IPS-15b (cell line): ENCODE measurements around the gene DRC7.

ENCODE experiments used
- H3K27me3 ChIP-seq: one replicate; pipeline ENCODE4 v1.6.1; 2013; ENCODE audit warnings: low read length; ENCODE audit not compliant: control insufficient read depth, insufficient read depth
- H3K36me3 ChIP-seq: one replicate; pipeline ENCODE4 v1.6.1; 2013; ENCODE audit warnings: low read length; ENCODE audit not compliant: control insufficient read depth, insufficient read depth
- H3K4me1 ChIP-seq: one replicate; pipeline ENCODE4 v1.6.1; 2013; ENCODE audit warnings: mild to moderate bottlenecking, low read length; ENCODE audit not compliant: control insufficient read depth, insufficient read depth
- H3K4me3 ChIP-seq: one replicate; pipeline ENCODE4 v1.5.1; 2013; ENCODE audit warnings: low read depth, low read length
- H3K9ac ChIP-seq: one replicate; pipeline ENCODE4 v1.6.1; 2013; ENCODE audit warnings: low read depth, mild to moderate bottlenecking, low read length
- H3K9me3 ChIP-seq: one replicate; pipeline ENCODE4 v1.6.1; 2013; ENCODE audit warnings: mild to moderate bottlenecking, low read length; ENCODE audit not compliant: control insufficient read depth, insufficient read depth

The DRC7 gene

GRCh38 chr16:57760357-57761160 is 66.0 kb downstream of the DRC7 start:
- no peaks in the 10 kb centered on the region for H3K4me1 ChIP-seq
- no peak overlapping the region for H3K9ac ChIP-seq
- no peaks in the 10 kb centered on the region for H3K9me3 ChIP-seq
- H3K27me3 ChIP-seq = no peaks in the 10 kb centered on the region
- H3K36me3 ChIP-seq = peaks cover 10% of the 10 kb centered on the region
- H3K4me3 ChIP-seq = no peak overlapping the region

GRCh38 chr16:57761301-57761700 is 66.7 kb downstream of the DRC7 start:
- H3K4me1 ChIP-seq = no peaks in the 10 kb centered on the region
- H3K9me3 ChIP-seq = no peaks in the 10 kb centered on the region
- peaks cover 5% of the 10 kb centered on the region for H3K36me3 ChIP-seq
- H3K9ac ChIP-seq = no peak overlapping the region
- H3K4me3 ChIP-seq = no peak overlapping the region
- no peaks in the 10 kb centered on the region for H3K27me3 ChIP-seq

GRCh38 chr16:57761957-57762356 is 67.4 kb downstream of the DRC7 start:
- Histone ChIP-seq H3K9ac (no peak overlapping the region), H3K27me3 (no peaks in the 10 kb centered on the region), H3K9me3 (no peaks in the 10 kb centered on the region), H3K4me1 (no peaks in the 10 kb centered on the region), H3K4me3 (no peak overlapping the region), H3K36me3 (peaks cover 5% of the 10 kb centered on the region)

- no peaks in the 10 kb centered on the region for H3K4me1 ChIP-seq
These were observed 67.9 kb downstream of the DRC7 start for GRCh38 chr16:57762365-57763040.

GRCh38 chr16:57763285-57764005 is 68.8 kb downstream of the DRC7 start:
- H3K4me1 ChIP-seq = no peaks in the 10 kb centered on the region

More at GRCh38 chr16:57762365-57763040, 67.9 kb downstream of the DRC7 start:
- no peaks in the 10 kb centered on the region for H3K9me3 ChIP-seq
- H3K27me3 ChIP-seq = no peaks in the 10 kb centered on the region
- peaks cover 4% of the 10 kb centered on the region for H3K36me3 ChIP-seq
- H3K4me3 ChIP-seq = no peak overlapping the region
- no peak overlapping the region for H3K9ac ChIP-seq

GRCh38 chr16:57764006-57764340 is 69.4 kb downstream of the DRC7 start:
- Histone ChIP-seq H3K4me3 (no peak overlapping the region), H3K36me3 (peaks cover 3% of the 10 kb centered on the region), H3K9me3 (no peaks in the 10 kb centered on the region), H3K27me3 (no peaks in the 10 kb centered on the region), H3K4me1 (no peaks in the 10 kb centered on the region), H3K9ac (no peak overlapping the region)

More at GRCh38 chr16:57763285-57764005, 68.8 kb downstream of the DRC7 start:
- Histone ChIP-seq H3K36me3 (peaks cover 3% of the 10 kb centered on the region), H3K9me3 (no peaks in the 10 kb centered on the region), H3K4me3 (no peak overlapping the region), H3K27me3 (no peaks in the 10 kb centered on the region), H3K9ac (no peak overlapping the region)

- Histone ChIP-seq H3K27me3 (no peaks in the 10 kb centered on the region), H3K4me1 (no peaks in the 10 kb centered on the region), H3K9me3 (no peaks in the 10 kb centered on the region), H3K9ac (no peak overlapping the region), H3K36me3 (peaks cover 3% of the 10 kb centered on the region), H3K4me3 (no peak overlapping the region)
These were observed 69.9 kb downstream of the DRC7 start for GRCh38 chr16:57764341-57765159.

GRCh38 chr16:57765160-57765728 is 70.6 kb downstream of the DRC7 start:
- H3K4me3 ChIP-seq = no peak overlapping the region
- peaks cover 9% of the 10 kb centered on the region for H3K36me3 ChIP-seq
- no peak overlapping the region for H3K9ac ChIP-seq

GRCh38 chr16:57766714-57767348 is 72.2 kb downstream of the DRC7 start:
- H3K9me3 ChIP-seq = no peaks in the 10 kb centered on the region
- H3K4me3 ChIP-seq = no peak overlapping the region
- H3K36me3 ChIP-seq = peaks cover 8% of the 10 kb centered on the region

More at GRCh38 chr16:57765160-57765728, 70.6 kb downstream of the DRC7 start:
- no peaks in the 10 kb centered on the region for H3K9me3 ChIP-seq
- no peaks in the 10 kb centered on the region for H3K4me1 ChIP-seq
- H3K27me3 ChIP-seq = no peaks in the 10 kb centered on the region

GRCh38 chr16:57769541-57770145 is 75.0 kb downstream of the DRC7 start:
- H3K4me3 ChIP-seq = no peak overlapping the region
- H3K36me3 ChIP-seq = peaks cover 10% of the 10 kb centered on the region
- no peak overlapping the region for H3K9ac ChIP-seq
- no peaks in the 10 kb centered on the region for H3K9me3 ChIP-seq
- no peaks in the 10 kb centered on the region for H3K4me1 ChIP-seq
- no peaks in the 10 kb centered on the region for H3K27me3 ChIP-seq

More at GRCh38 chr16:57766714-57767348, 72.2 kb downstream of the DRC7 start:
- Histone ChIP-seq H3K4me1 (no peaks in the 10 kb centered on the region), H3K9ac (no peak overlapping the region), H3K27me3 (no peaks in the 10 kb centered on the region)
